Measurements from ENCODE around the gene PCDHGA11. TPM values are rescaled to one million over a fixed set of nuclear protein-coding genes. Genes with fewer than 3 reads are reported as not detected.
"Not testable (repeated sequence)": the region's sequence is repeated elsewhere in the genome, so short reads cannot be mapped to it uniquely, and the experiment has no call there.

Gene PCDHGA11
- 0.23 and 0.31 TPM in 2 replicates for total RNA-seq

DNA sequence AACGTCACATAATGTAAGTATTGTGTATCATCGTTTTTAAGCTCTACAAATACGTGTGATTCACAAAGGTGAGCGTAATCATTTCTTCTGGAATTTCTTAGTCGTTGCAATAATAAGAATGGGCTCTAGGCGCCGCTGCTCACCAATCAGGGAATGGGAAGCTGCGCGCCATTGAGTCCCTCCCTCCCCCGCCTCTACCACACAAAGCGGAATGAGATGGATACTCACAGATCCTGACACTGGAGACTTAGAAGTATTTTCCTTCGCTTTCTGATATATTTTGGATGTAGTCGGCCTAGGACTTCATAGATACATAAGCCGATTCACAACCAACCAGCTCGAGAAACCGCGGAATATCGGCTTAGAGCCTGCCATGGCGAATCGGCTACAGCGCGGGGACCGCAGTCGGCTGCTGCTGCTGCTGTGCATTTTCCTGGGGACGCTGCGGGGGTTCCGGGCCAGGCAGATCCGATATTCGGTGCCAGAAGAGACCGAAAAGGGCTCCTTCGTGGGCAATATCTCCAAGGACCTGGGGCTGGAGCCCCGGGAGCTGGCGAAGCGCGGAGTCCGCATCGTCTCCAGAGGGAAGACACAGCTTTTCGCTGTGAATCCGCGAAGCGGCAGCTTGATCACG is at the start of gene PCDHGA11:
PCDHGA11 (plus strand) TSS at position 197 of the 634 bp plus-strand sequence; CDS start at position 374, 177 bp downstream.
- peak within 1 kb of the TSS; percentile 30 for H3K27ac Mint-ChIP-seq
- H3K4me1 Mint-ChIP-seq: peaks cover 18% of the 10 kb centered on the region
- peaks cover 53% of the 10 kb centered on the region for H3K27me3 Mint-ChIP-seq
- intact Hi-C loops (cut with micrococcal nuclease): loop anchor here (2.0 to 5.0 kb wide), 3 partner anchors 56 to 104 kb away; partner anchors contain the start of gene PCDHGC3
- H3K36me3 Mint-ChIP-seq (ENCODE audit: low read depth): peaks cover 5% of the 10 kb centered on the region
- H3K9me3 Mint-ChIP-seq: peaks cover 31% of the 10 kb centered on the region
- peak within 1 kb of the TSS; percentile 84 for H3K4me3 Mint-ChIP-seq
- peak; percentile 85 for DNase-seq

- Mint-ChIP-seq H3K27me3 (peaks cover 14% of the 10 kb centered on the region), H3K9me3 (peaks cover 25% of the 10 kb centered on the region), H3K27ac (no peak overlapping the region), H3K36me3 (ENCODE audit: low read depth) (peaks cover 3% of the 10 kb centered on the region), H3K4me1 (peaks cover 2% of the 10 kb centered on the region), H3K4me3 (no peak overlapping the region)
- peak; percentile 50 for DNase-seq
- intact Hi-C loops (cut with micrococcal nuclease): no loop called here
These were observed 49.0 kb upstream of the PCDHGA11 start for GRCh38 chr5:141371572-141372475.

GRCh38 chr5:141373673-141374317 is 47.1 kb upstream of the PCDHGA11 start, which contains the start of gene PCDHGA6:
PCDHGA6 (plus strand) TSS chr5:141373891; CDS start chr5:141374084, 193 bp downstream.
- no peak within 1 kb of the TSS for H3K4me3 Mint-ChIP-seq
- peaks cover 2% of the 10 kb centered on the region for H3K4me1 Mint-ChIP-seq
- peaks cover 25% of the 10 kb centered on the region for H3K9me3 Mint-ChIP-seq
- intact Hi-C loops (cut with micrococcal nuclease): no loop called here
- H3K27me3 Mint-ChIP-seq: peaks cover 14% of the 10 kb centered on the region
- H3K36me3 Mint-ChIP-seq (ENCODE audit: low read depth): peaks cover 3% of the 10 kb centered on the region
- no peak within 1 kb of the TSS for H3K27ac Mint-ChIP-seq
- peak; percentile 55 for DNase-seq

- intact Hi-C loops (cut with micrococcal nuclease): no loop called here
- Mint-ChIP-seq H3K27ac (no peak overlapping the region), H3K36me3 (ENCODE audit: low read depth) (peaks cover 3% of the 10 kb centered on the region), H3K4me1 (peaks cover 2% of the 10 kb centered on the region), H3K4me3 (no peak overlapping the region), H3K27me3 (peaks cover 14% of the 10 kb centered on the region), H3K9me3 (peaks cover 25% of the 10 kb centered on the region)
- DNase-seq: no peak
These were observed 46.2 kb upstream of the PCDHGA11 start for GRCh38 chr5:141374627-141375026.

GRCh38 chr5:141375444-141376155 is 45.3 kb upstream of the PCDHGA11 start:
- intact Hi-C loops (cut with micrococcal nuclease); H3K27ac Mint-ChIP-seq; H3K36me3 Mint-ChIP-seq (ENCODE audit: low read depth); H3K4me3 Mint-ChIP-seq; H3K4me1 Mint-ChIP-seq; DNase-seq: not testable (repeated sequence)
- Mint-ChIP-seq H3K9me3 (peaks cover 22% of the 10 kb centered on the region), H3K27me3 (peaks cover 11% of the 10 kb centered on the region)

- H3K4me3 Mint-ChIP-seq: peak within 1 kb of the TSS; percentile 82
- H3K27ac Mint-ChIP-seq: peak within 1 kb of the TSS; percentile 20
- H3K4me1 Mint-ChIP-seq: no peaks in the 10 kb centered on the region
- H3K36me3 Mint-ChIP-seq (ENCODE audit: low read depth): no peaks in the 10 kb centered on the region
- peak; percentile 55 for DNase-seq
- H3K27me3 Mint-ChIP-seq: peaks cover 8% of the 10 kb centered on the region
- H3K9me3 Mint-ChIP-seq: peaks cover 4% of the 10 kb centered on the region
- intact Hi-C loops (cut with micrococcal nuclease): no loop called here
These were observed 38.2 kb upstream of the PCDHGA11 start, which contains the start of gene PCDHGA7 for GRCh38 chr5:141382469-141383294. PCDHGA7 (plus strand) TSS chr5:141382742; CDS start chr5:141382900, 158 bp downstream.

DNA sequence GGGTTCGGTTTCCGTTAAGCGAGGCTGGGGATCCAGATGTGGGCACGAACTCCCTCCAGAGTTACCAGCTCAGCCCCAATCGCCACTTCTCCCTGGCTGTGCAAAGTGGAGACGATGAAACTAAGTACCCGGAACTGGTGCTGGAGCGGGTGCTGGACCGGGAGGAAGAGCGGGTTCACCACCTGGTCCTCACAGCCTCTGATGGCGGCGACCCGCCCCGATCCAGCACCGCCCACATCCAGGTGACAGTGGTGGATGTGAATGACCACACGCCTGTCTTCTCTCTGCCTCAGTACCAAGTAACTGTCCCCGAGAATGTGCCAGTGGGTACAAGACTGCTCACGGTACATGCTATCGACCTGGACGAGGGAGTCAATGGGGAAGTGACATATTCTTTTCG is 37.5 kb upstream of the PCDHGA11 start:
- Mint-ChIP-seq H3K9me3 (peaks cover 6% of the 10 kb centered on the region), H3K27me3 (peaks cover 8% of the 10 kb centered on the region), H3K27ac (no peak overlapping the region), H3K4me3 (peak overlapping the region; percentile 82), H3K36me3 (ENCODE audit: low read depth) (no peaks in the 10 kb centered on the region), H3K4me1 (no peaks in the 10 kb centered on the region)
- intact Hi-C loops (cut with micrococcal nuclease): no loop called here
- DNase-seq: no peak

- Mint-ChIP-seq H3K4me1 (no peaks in the 10 kb centered on the region), H3K27me3 (peaks cover 13% of the 10 kb centered on the region), H3K36me3 (ENCODE audit: low read depth) (no peaks in the 10 kb centered on the region), H3K27ac (no peak overlapping the region), H3K4me3 (no peak overlapping the region), H3K9me3 (peaks cover 14% of the 10 kb centered on the region)
- no peak for DNase-seq
- intact Hi-C loops (cut with micrococcal nuclease): no loop called here
These were observed 36.2 kb upstream of the PCDHGA11 start for GRCh38 chr5:141384471-141385267.

DNA sequence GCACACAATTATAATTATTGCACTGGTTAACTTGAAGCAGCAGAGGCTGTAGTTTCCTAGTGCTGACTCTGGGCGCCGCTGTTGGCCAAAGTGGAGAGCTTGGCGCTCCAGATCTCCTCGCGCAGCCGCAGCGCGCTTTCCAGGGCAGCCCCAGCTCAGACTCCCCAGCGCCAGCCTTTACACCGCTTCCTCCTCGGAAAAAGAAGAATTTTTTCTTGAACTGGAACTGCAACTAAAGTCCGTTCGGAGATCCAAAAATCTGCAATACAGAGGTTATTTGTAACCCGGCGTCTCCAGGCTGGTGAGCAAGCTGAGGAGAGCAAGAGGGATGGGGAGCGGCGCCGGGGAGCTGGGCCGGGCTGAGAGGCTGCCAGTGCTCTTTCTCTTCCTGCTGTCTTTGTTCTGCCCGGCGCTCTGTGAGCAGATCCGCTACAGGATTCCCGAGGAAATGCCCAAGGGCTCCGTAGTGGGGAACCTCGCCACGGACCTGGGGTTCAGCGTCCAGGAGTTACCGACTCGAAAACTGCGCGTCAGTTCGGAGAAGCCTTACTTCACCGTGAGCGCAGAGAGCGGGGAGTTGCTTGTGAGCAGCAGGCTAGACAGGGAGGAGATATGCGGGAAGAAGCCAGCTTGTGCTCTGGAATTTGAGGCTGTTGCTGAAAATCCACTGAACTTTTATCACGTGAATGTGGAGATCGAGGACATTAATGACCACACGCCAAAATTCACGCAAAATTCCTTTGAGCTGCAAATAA is 33.1 kb upstream of the PCDHGA11 start, which contains the start of gene PCDHGB4:
PCDHGB4 (plus strand) TSS at position 142 of the 755 bp plus-strand sequence; CDS start at position 329, 187 bp downstream.
- peak within 1 kb of the TSS; percentile 56 for H3K4me3 Mint-ChIP-seq
- not testable (repeated sequence) for H3K36me3 Mint-ChIP-seq (ENCODE audit: low read depth)

DNA sequence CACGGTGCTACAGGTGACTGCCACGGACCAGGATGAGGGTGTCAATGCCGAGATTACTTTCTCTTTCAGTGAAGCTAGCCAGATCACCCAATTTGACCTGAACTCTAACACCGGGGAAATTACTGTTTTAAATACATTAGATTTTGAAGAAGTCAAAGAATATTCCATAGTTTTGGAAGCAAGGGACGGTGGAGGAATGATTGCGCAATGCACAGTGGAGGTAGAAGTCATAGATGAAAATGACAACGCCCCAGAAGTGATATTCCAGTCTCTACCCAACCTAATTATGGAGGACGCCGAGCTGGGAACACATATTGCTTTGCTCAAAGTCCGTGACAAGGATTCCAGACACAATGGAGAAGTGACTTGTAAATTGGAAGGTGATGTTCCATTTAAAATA is 32.2 kb upstream of the PCDHGA11 start:
- Mint-ChIP-seq H3K27me3 (peaks cover 16% of the 10 kb centered on the region), H3K36me3 (ENCODE audit: low read depth) (peaks cover 3% of the 10 kb centered on the region), H3K9me3 (peaks cover 30% of the 10 kb centered on the region), H3K4me1 (no peaks in the 10 kb centered on the region), H3K27ac (no peak overlapping the region), H3K4me3 (peak overlapping the region; percentile 8)
- intact Hi-C loops (cut with micrococcal nuclease): no loop called here
- no peak for DNase-seq

More for the DNA sequence above, 33.1 kb upstream of the PCDHGA11 start, which contains the start of gene PCDHGB4:
- DNase-seq: peak; percentile 74
- Mint-ChIP-seq H3K27me3 (peaks cover 17% of the 10 kb centered on the region), H3K9me3 (peaks cover 25% of the 10 kb centered on the region)
- intact Hi-C loops (cut with micrococcal nuclease); H3K27ac Mint-ChIP-seq; H3K4me1 Mint-ChIP-seq: not testable (repeated sequence)
